Caco-2 (cell line): ENCODE data around the gene ARHGEF1. TPM values are rescaled to one million over a fixed set of nuclear protein-coding genes. Genes with fewer than 3 reads are reported as not detected.
A peak's percentile ranks its signal among the peaks of the same experiment; 100 is the strongest.

Experiments
- Bru-seq: library from RNA; stranded (reverse); fragments of 400-500 nt; gene quantifications from one replicate; lab custom pipeline; 2021; lab: Mats Ljungman, UMichigan
- BruChase-seq, 2 experiments: library from RNA; stranded (reverse); fragments of 400-500 nt; gene quantifications; one replicate each; lab custom pipeline; 2021; lab: Mats Ljungman, UMichigan
- BruUV-seq: library from RNA; stranded (reverse); fragments of 400-500 nt; replicated peaks from 2 replicates; lab custom pipeline; 2021; lab: Mats Ljungman, UMichigan
- CTCF ChIA-PET: fragments of 300-600 bp; sonication (Branson Sonifier 250); formaldehyde crosslinking; loops from one replicate; lab custom pipeline; 2022; ENCODE audit warnings: antibody characterized with exemption; lab: Charles Lee
- POLR2A ChIA-PET: fragments of 300-600 bp; sonication (Branson Sonifier 250); formaldehyde crosslinking; loops from one replicate; lab custom pipeline; 2022; ENCODE audit warnings: antibody characterized with exemption; lab: Charles Lee
- DNase-seq, 2 experiments: peaks; one replicate each; pipeline versions ENCODE4 v3.0.0 to v3.0.0-alpha.2; 2020 to 2022
- H3K27me3 ChIP-seq: replicated peaks from 2 replicates; pipeline ENCODE4 v1.6.0; 2011; ENCODE audit warnings: low read length; ENCODE audit not compliant: control insufficient read depth, insufficient read depth
- H3K36me3 ChIP-seq: 2 replicates; pipeline ENCODE4 v1.5.1; 2011; ENCODE audit warnings: low read length; ENCODE audit not compliant: control insufficient read depth, insufficient read depth
- H3K4me1 ChIP-seq: fragments of 250-450 bp; sonication (Bioruptor Pico); 2 replicates; pipeline ENCODE4 v1.5.1; 2020; ENCODE audit warnings: mild to moderate bottlenecking
- H3K4me3 ChIP-seq: 2 replicates; pipeline ENCODE4 v1.5.1; 2011; ENCODE audit warnings: low read depth, mild to moderate bottlenecking, control low read depth, low read length
- H3K9me3 ChIP-seq: fragments of 250-450 bp; sonication (Bioruptor Pico); 2 replicates; pipeline ENCODE4 v1.5.1; 2020; ENCODE audit warnings: mild to moderate bottlenecking, moderate library complexity
- H3K27ac Mint-ChIP-seq: one replicate; pipeline ENCODE4 v1.8.0; 2022; ENCODE audit warnings: mixed read lengths; ENCODE audit not compliant: unreplicated experiment
- H3K27me3 Mint-ChIP-seq: one replicate; pipeline ENCODE4 v1.8.0; 2022; ENCODE audit warnings: mixed read lengths; ENCODE audit not compliant: insufficient read depth, unreplicated experiment
- H3K36me3 Mint-ChIP-seq: one replicate; pipeline ENCODE4 v1.8.0; 2022; ENCODE audit warnings: mild to moderate bottlenecking, mixed read lengths; ENCODE audit not compliant: insufficient read depth, unreplicated experiment
- H3K4me1 Mint-ChIP-seq: one replicate; pipeline ENCODE4 v1.8.0; 2022; ENCODE audit warnings: low read depth, mixed read lengths; ENCODE audit not compliant: unreplicated experiment
- H3K4me3 Mint-ChIP-seq: one replicate; pipeline ENCODE4 v1.8.0; 2022; ENCODE audit warnings: mild to moderate bottlenecking, moderate library complexity, mixed read lengths; ENCODE audit not compliant: unreplicated experiment
- H3K9me3 Mint-ChIP-seq: one replicate; pipeline ENCODE4 v1.8.0; 2022; ENCODE audit warnings: mixed read lengths; ENCODE audit not compliant: unreplicated experiment
- CTCF ChIP-seq, 2 experiments: fragments of 200-600 bp in 1 of 2; IDR thresholded peaks; 1 replicate in 1 of 2; 2 replicates in 1 of 2; pipeline versions ENCODE4 v1.5.1 to v1.8.0; 2011 to 2022; ENCODE audit warnings: antibody characterized with exemption in 1 of 2, control low read depth in 1 of 2, inconsistent platforms in 1 of 2, low read depth in 1 of 2, low read length in 1 of 2, mild to moderate bottlenecking in 1 of 2, moderate library complexity in 1 of 2; ENCODE audit not compliant: insufficient read depth in 1 of 2, severe bottlenecking in 1 of 2, unreplicated experiment in 1 of 2
- intact Hi-C: fragments of 100-400 bp; cut with micrococcal nuclease; formaldehyde crosslinking; loops from one replicate; pipeline ENCODE4 v1.10.0; 2022; ENCODE audit not compliant: unreplicated experiment
- long read RNA-seq: library from polyadenylated mRNA; stranded (forward); transcript quantifications from one replicate; pipeline ENCODE4 v2.0.0, GENCODE V29; 2022
- total RNA-seq: library from RNA; stranded (reverse); gene quantifications from 2 replicates; pipeline ENCODE4 v1.2.3, GENCODE V29; 2022

ARHGEF1 gene
- total RNA-seq (60.2 and 63.5 TPM in 2 replicates), Bru-seq, nascent RNA (percentile 59 among the genes with signal in this experiment), BruChase-seq, experiment 1, labeled RNA remaining after a 2-hour chase (percentile 63 among the genes with signal in this experiment), BruChase-seq, experiment 2, labeled RNA remaining after a 6-hour chase (percentile 73 among the genes with signal in this experiment)
- long read RNA-seq, transcript ARHGEF1-203 (29 exons, 3,243 nt), result minor isoform, 8 of 97 reads
- long read RNA-seq, transcript ARHGEF1-201 (29 exons, 3,171 nt), result major isoform, 36 of 97 reads
- long read RNA-seq, partial matches to known transcripts, result 27 of 97 reads
- long read RNA-seq, other reads (novel, unspliced or antisense), result 22 of 97 reads

- Mint-ChIP-seq H3K9me3 (no peaks in the 10 kb centered on the region), H3K27ac (peak within 1 kb of the TSS; percentile 83), H3K4me1 (peaks cover 21% of the 10 kb centered on the region), H3K4me3 (peak within 1 kb of the TSS; percentile 91), H3K36me3 (peaks cover 11% of the 10 kb centered on the region), H3K27me3 (peaks cover 3% of the 10 kb centered on the region)
- no peak for TF ChIP-seq CTCF (IDR thresholded peaks at IDR 0.05; ENCODE audit: insufficient read depth in 1 of 2, low read depth in 1 of 2, low read length in 1 of 2, severe bottlenecking in 1 of 2, unreplicated experiment in 1 of 2)
- peak within 1 kb of the TSS; percentile 89 for H3K4me3 ChIP-seq
- H3K27me3 ChIP-seq, result no peaks in the 10 kb centered on the region
- CTCF ChIA-PET, result no interaction called here
- POLR2A ChIA-PET, result interaction anchor here (1.6 kb wide), 1 partner anchor 10 kb away, joined by 13 read pairs; no protein-coding TSS in a partner anchor
- no peaks in the 10 kb centered on the region for H3K36me3 ChIP-seq
- intact Hi-C loops, result loop anchor here (5.0 kb wide), 1 partner anchor 194 kb away; the partner anchor contains the start of gene ZNF574
- no peaks in the 10 kb centered on the region for H3K9me3 ChIP-seq
- no TSS peak for BruUV-seq
- peak in 1 of 2 experiments; percentile 42 for DNase-seq
- peaks cover 17% of the 10 kb centered on the region for H3K4me1 ChIP-seq
Measured at GRCh38 chr19:41882568-41883462, at the start of gene ARHGEF1. Gene ARHGEF1, plus strand, starts transcription at chr19:41883184. Its CDS starts 4,899 bp downstream, at chr19:41888083.

GRCh38 chr19:41837981-41838708, 44.8 kb upstream of the ARHGEF1 start:
- H3K27me3 Mint-ChIP-seq, result peaks cover 22% of the 10 kb centered on the region
- Histone ChIP-seq H3K36me3 (no peaks in the 10 kb centered on the region), H3K4me3 (no peak overlapping the region), H3K27me3 (peaks cover 2% of the 10 kb centered on the region; the same call in 1 of the 2 replicates), H3K4me1 (no peaks in the 10 kb centered on the region), H3K9me3 (no peaks in the 10 kb centered on the region)
- H3K36me3 Mint-ChIP-seq, result no peaks in the 10 kb centered on the region
- BruUV-seq, result no TSS peak
- ChIA-PET POLR2A (no interaction called here), CTCF (no interaction called here)
- H3K27ac Mint-ChIP-seq, result no peak overlapping the region
- no peak overlapping the region for H3K4me3 Mint-ChIP-seq
- H3K4me1 Mint-ChIP-seq, result no peaks in the 10 kb centered on the region
- intact Hi-C loops, result no loop called here
- TF ChIP-seq CTCF (IDR thresholded peaks at IDR 0.05; ENCODE audit: insufficient read depth in 1 of 2, low read depth in 1 of 2, low read length in 1 of 2, severe bottlenecking in 1 of 2, unreplicated experiment in 1 of 2), result no peak
- no peaks in the 10 kb centered on the region for H3K9me3 Mint-ChIP-seq
- no peak for DNase-seq
